Activated naive CD4-positive, alpha-beta T cell treated with anti-CD3 and anti-CD28 coated beads, Interleukin-2, amount 50 U/mL, for 72 hours (primary cell): ENCODE results near the gene ARVCF. TPM values are rescaled to one million over a fixed set of nuclear protein-coding genes. Genes with fewer than 3 reads are reported as not detected.
A peak's percentile ranks its signal among the peaks of the same experiment; 100 is the strongest.
"Not testable (repeated sequence)": the region's sequence is repeated elsewhere in the genome, so short reads cannot be mapped to it uniquely, and the experiment has no call there.

Experiments used
- ATAC-seq, 2 donors: fragments of 150-1000 bp; cut with Tn5 transposase; 2 replicates each; pipeline ENCODE4 v1.10.0; 2021; ENCODE audit warnings: mild to moderate bottlenecking in 2 of 2, moderate library complexity in 2 of 2
- DNase-seq, 2 donors: peaks; one replicate each; pipeline ENCODE4 v3.0.0; 2021 to 2022; ENCODE audit warnings: low spot score in 2 of 2
- H3K27ac Mint-ChIP-seq, 2 donors: one replicate each; pipeline ENCODE4 v1.8.0; 2022; ENCODE audit warnings: mild to moderate bottlenecking in 2 of 2, mixed read lengths in 2 of 2
- H3K36me3 Mint-ChIP-seq, 2 donors: one replicate each; pipeline ENCODE4 v1.8.0; 2022; ENCODE audit warnings: mixed read lengths in 2 of 2
- H3K9me3 Mint-ChIP-seq, 2 donors: one replicate each; pipeline ENCODE4 v1.8.0; 2022; ENCODE audit warnings: mixed read lengths in 2 of 2
- total RNA-seq, 2 donors: library from RNA; stranded (reverse); gene quantifications; one replicate each; pipeline ENCODE4 v1.2.3, GENCODE V29; 2022

Gene ARVCF
- total RNA-seq, 2 donors from 2014 or later = 1.9 to 4.3 TPM

- Mint-ChIP-seq H3K27ac (no peak overlapping the region), H3K9me3 (no peaks in the 10 kb centered on the region), H3K36me3 (no peaks in the 10 kb centered on the region)
- ATAC-seq = no peak
- DNase-seq = no peak
Measured at GRCh38 chr22:19958083-19959042, 58.3 kb downstream of the ARVCF start.

- H3K27ac Mint-ChIP-seq = no peak overlapping the region
- no peak for ATAC-seq
- no peak for DNase-seq
- H3K36me3 Mint-ChIP-seq = no peaks in the 10 kb centered on the region
- H3K9me3 Mint-ChIP-seq = no peaks in the 10 kb centered on the region
Measured at GRCh38 chr22:19957445-19957844, 59.2 kb downstream of the ARVCF start.

GRCh38 chr22:19955241-19956128 is 61.1 kb downstream of the ARVCF start:
- no peak overlapping the region for H3K27ac Mint-ChIP-seq

GRCh38 chr22:19951346-19951745 is 65.3 kb downstream of the ARVCF start:
- no peak overlapping the region for H3K27ac Mint-ChIP-seq
- H3K36me3 Mint-ChIP-seq = peaks cover 0 to 7% of the 10 kb centered on the region in 2 donors
- no peaks in the 10 kb centered on the region for H3K9me3 Mint-ChIP-seq
- no peak for ATAC-seq
- DNase-seq = no peak

More at GRCh38 chr22:19955241-19956128, 61.1 kb downstream of the ARVCF start:
- H3K36me3 Mint-ChIP-seq = peaks cover 0 to 4% of the 10 kb centered on the region in 2 donors
- peak in 1 of 2 donors; percentile 37 for ATAC-seq
- no peaks in the 10 kb centered on the region for H3K9me3 Mint-ChIP-seq
- no peak for DNase-seq

DNA sequence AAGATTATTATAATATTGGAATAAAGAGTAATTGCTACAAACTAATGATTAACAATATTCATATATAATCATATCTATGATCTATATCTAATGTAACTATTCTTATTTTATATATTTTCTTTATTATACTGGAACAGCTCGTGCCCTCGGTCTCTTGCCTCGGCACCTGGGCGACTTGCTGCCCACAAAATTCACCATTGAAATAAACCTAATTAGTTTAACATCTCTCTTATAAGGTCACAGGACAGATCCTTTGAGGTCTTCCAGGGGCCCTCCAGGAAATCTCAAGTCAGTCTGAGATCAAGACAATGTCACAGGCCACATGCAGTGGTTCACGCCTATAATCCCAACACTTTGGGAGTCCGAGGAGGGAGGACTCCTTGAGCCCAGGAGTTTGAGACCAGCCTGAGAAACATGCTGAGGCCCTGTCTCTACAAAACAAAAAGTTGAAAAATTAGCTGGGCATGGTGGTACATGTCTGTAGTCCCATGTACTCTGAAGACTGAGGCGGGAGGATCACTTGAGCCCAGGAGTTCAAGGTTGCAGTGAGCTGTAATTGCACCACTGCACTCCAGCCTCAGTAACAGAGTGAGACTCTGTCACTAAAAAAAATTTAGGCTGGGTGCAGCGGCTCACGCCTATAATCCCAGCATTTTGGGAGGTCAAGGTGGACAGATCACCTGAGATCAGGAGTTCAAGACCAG is 68.4 kb downstream of the ARVCF start:
- Mint-ChIP-seq H3K36me3 (peaks cover 0 to 13% of the 10 kb centered on the region in 2 donors), H3K27ac (no peak overlapping the region), H3K9me3 (no peaks in the 10 kb centered on the region)
- no peak for ATAC-seq
- DNase-seq = no peak

- ATAC-seq = no peak
- no peaks in the 10 kb centered on the region for H3K9me3 Mint-ChIP-seq
- H3K27ac Mint-ChIP-seq = peak overlapping the region; percentile 95 to 99
- DNase-seq = no peak
- peaks cover 9 to 21% of the 10 kb centered on the region in 2 donors for H3K36me3 Mint-ChIP-seq
Measured at GRCh38 chr22:19943082-19944026, 73.3 kb downstream of the ARVCF start.

- no peak for DNase-seq
- peak; percentile 39 to 43 for ATAC-seq
- Mint-ChIP-seq H3K9me3 (no peaks in the 10 kb centered on the region), H3K27ac (peak overlapping the region; percentile 95 to 99), H3K36me3 (peaks cover 10 to 27% of the 10 kb centered on the region in 2 donors)
Measured at GRCh38 chr22:19942157-19943081, 74.2 kb downstream of the ARVCF start.

DNA sequence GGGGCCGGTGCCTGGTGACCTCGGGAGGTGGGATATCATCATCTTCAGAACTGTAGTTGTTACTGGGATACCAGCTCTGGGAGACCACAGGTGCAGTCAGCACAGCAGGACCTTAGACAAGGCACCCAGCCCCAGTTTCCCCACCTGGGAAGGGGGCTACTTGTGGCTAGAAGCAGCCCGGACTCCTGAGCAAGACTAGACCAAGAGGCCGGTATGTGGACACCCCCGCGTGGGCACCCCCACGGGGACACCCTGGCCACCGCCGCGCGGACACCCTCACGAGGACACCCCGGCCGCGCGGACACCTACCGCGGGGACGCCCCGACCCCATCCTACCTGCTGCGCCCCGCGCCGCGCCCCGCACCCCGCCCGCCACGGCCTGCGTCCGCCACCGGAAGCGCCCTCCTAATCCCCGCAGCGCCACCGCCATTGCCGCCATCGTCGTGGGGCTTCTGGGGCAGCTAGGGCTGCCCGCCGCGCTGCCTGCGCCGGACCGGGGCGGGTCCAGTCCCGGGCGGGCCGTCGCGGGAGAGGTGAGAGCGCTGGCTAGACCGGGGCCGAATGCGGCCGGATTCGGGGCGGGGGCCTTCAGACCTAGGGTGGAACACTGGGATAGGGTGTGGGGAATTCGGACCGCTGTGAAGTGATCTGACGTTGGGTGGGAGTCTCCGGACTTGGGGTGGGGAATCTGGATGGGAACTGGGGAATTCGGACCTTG is 75.1 kb downstream of the ARVCF start, which contains the start of the genes COMT and TXNRD2:
Gene COMT, plus strand, starts transcription at position 408 of the 718 bp plus-strand sequence. CDS start 20,755 bp downstream, outside the sequence.
Gene TXNRD2, minus strand, starts transcription at position 454 of the 718 bp plus-strand sequence. Its CDS starts 15 bp downstream, at position 439.
- DNase-seq (peak; percentile 74 to 77), ATAC-seq (peak; percentile 88 to 92)
- peak within 1 kb of the TSS; percentile 95 to 99 for H3K27ac Mint-ChIP-seq
- H3K9me3 Mint-ChIP-seq = peaks cover 4 to 5% of the 10 kb centered on the region in 2 donors
- H3K36me3 Mint-ChIP-seq = peaks cover 19 to 35% of the 10 kb centered on the region in 2 donors

DNA sequence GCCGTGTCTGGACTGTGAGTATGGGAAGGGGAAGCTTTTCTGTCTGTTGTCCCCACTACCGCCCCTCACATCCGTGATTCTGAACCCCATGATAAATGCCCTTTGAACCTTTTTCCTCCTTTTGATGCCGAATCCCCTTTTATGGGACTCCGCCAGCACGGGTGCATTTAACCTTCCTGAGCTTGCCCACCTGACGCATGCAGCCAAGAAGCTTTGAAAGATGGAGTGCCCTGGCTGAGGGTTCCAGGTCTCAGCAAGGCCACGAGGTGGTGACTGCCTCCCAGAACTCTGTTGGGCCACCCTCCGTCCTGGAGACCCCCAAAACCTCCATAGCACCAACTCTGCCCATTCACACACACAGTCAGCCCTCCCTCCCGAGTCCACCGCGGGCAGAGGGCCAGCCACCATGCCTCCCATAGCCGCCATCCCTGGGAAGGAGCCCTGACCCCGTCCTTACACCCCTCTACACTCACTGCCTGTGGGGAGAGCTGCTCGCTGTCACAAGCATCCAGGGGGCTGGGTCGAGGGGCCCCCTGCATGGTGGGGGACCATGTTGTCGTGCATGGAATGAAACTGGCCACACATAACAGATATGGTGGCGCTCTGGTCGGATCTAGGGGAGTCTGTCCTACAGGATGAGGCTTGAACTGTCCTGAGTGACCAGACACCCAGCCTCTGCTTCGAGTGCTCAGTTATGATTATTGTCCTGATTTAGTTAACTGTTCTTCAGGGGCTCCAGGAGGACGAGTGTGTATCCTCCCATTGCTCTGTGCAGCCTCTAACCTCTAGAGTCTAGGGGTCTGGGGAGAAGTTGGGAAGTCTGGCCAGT is 75.9 kb downstream of the ARVCF start:
- ATAC-seq (peak in 1 of 2 donors; percentile 12), DNase-seq (no peak)
- Mint-ChIP-seq H3K9me3 (peaks cover 7 to 9% of the 10 kb centered on the region in 2 donors), H3K36me3 (peaks cover 27 to 43% of the 10 kb centered on the region in 2 donors), H3K27ac (peak overlapping the region; percentile 92 to 95)

- peaks cover 9 to 10% of the 10 kb centered on the region in 2 donors for H3K9me3 Mint-ChIP-seq
- peaks cover 33 to 39% of the 10 kb centered on the region in 2 donors for H3K36me3 Mint-ChIP-seq
- H3K27ac Mint-ChIP-seq = no peak overlapping the region
- DNase-seq (no peak), ATAC-seq (no peak)
Measured at GRCh38 chr22:19937616-19938473, 78.8 kb downstream of the ARVCF start.

- peaks cover 24 to 28% of the 10 kb centered on the region in 2 donors for H3K36me3 Mint-ChIP-seq
- no peak overlapping the region for H3K27ac Mint-ChIP-seq
- no peak for ATAC-seq
- no peak for DNase-seq
- peaks cover 9 to 10% of the 10 kb centered on the region in 2 donors for H3K9me3 Mint-ChIP-seq
Measured at GRCh38 chr22:19936513-19936912, 80.1 kb downstream of the ARVCF start.

DNA sequence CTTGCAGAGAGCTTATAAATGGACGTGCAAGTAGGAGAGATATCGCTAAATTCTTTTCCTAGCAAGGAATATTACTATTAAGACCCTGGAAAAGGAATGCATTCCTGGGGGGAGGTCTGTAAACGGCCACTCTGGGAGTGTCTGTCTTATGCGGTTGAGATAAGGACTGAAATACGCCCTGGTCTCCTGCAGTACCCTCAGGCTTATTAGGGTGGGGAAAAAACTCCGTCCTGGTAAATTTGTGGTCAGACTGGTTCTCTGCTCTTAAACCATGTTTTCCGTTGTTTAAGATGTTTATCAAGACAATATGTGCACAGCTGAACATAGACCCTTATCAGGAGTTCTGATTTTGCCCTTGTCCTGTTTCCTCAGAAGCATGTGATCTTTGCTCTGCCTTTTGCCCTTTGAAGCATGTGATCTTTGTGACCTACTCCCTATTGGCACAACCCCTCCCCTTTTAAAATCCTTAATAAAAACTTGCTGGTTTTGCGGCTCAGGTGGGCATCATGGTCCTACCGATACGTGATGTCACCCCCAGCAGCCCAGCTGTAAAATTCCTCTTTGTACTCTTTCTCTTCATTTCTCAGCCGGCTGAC is 81.4 kb downstream of the ARVCF start:
- H3K9me3 Mint-ChIP-seq = peaks cover 9 to 10% of the 10 kb centered on the region in 2 donors
- H3K36me3 Mint-ChIP-seq = peaks cover 24 to 28% of the 10 kb centered on the region in 2 donors
- not testable (repeated sequence) for DNase-seq, ATAC-seq, H3K27ac Mint-ChIP-seq
